HG03342 (cell line): Measurements from ENCODE around the gene FMNL2.
"Not testable (repeated sequence)": the region's sequence is repeated elsewhere in the genome, so short reads cannot be mapped to it uniquely, and the experiment has no call there.

Experiments
- ATAC-seq: cut with Tn5 transposase; IDR thresholded peaks from one replicate; pipeline ENCODE4 v1.9.1; 2021; ENCODE audit warnings: mild to moderate bottlenecking, moderate library complexity; ENCODE audit not compliant: unreplicated experiment

The FMNL2 gene

GRCh38 chr2:152513681-152514080 lies 178.7 kb downstream of the FMNL2 start:
- ATAC-seq: no peak

DNA sequence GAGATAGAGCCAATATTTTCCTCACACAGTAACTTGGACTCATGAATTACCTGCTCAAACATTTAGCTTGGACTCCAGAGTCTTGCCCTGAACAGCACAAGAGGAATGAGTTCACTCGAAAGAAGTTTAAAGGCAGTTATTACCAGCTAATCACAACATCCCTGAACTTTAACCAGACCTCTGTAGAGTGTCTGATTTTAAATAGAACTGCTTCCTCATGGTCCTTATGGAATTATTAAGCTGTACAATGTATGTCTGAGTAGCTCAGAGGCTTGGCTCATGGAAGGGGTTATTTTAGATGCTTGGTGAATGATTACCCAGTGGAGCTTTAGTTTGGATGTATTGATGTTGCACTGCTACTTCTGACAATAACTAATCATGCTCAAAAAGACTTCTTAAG lies 183.1 kb downstream of the FMNL2 start:
- no peak for ATAC-seq

DNA sequence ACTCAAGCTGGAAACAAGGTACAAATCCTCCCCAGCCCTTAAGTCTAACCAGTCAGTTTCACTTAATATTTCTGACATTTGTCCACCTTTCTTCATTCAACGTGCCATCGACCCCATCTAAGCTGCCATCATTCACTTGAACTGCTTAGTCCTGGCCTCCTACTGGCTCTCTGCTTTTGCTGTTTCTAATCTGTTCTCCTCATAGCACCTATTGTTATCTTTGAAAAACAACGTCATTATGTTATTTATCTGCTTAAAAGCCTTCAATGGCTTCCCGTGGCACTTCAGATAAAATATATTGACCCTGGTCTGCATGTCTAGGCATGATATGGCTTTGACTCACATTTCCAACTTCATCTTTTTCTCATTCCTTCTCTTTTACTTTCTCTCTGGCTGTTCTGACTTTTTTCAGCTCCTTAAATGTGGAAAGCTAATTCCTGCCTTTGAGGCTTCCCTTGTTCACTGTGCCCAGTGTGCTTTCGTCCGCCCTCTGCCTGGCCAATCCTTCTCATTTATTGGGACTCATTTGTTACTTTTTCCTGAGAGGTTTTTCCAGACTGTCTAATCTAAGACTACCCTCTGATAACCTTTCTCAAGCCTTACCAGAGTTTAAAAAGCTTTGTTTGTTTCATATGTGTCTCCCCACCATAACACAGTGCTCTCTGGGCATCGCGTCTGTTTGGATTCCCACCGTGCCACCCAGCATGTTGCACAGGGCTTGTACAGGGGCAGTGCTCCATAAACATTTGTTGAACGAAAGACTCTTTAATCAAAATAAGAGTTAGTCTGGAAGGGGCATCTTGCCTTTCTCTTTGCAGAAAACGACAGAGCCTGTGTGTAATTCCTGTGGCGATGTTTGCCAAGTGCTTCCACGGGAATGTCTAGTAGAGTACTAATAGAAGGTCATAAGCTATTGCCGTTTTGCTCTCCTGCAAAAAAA lies 183.9 kb downstream of the FMNL2 start:
- no peak for ATAC-seq

DNA sequence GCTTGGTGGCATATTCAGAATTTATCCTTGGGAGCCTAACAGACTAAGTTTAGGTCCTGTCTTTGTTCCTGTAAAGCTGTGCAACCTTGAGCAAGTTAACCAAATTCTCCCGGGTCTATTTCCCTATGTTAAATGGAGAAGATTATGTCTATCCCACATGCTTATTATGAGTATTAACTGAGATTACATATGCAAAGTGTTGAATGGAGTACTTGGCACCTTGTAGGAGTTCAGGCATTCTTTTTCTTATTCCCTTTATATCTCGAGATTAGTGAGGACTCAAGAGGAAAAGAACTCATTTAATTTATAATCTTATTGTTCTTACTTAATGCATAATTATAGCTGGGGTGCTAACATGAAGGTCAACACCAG lies 184.6 kb downstream of the FMNL2 start:
- no peak for ATAC-seq

- no peak for ATAC-seq
Measured at GRCh38 chr2:152520759-152521158, 185.8 kb downstream of the FMNL2 start.

GRCh38 chr2:152522446-152522845 lies 187.5 kb downstream of the FMNL2 start:
- not testable (repeated sequence) for ATAC-seq

- no peak for ATAC-seq
Measured at GRCh38 chr2:152523091-152523490, 188.1 kb downstream of the FMNL2 start.

GRCh38 chr2:152525277-152525838 lies 190.4 kb downstream of the FMNL2 start:
- ATAC-seq: no peak

DNA sequence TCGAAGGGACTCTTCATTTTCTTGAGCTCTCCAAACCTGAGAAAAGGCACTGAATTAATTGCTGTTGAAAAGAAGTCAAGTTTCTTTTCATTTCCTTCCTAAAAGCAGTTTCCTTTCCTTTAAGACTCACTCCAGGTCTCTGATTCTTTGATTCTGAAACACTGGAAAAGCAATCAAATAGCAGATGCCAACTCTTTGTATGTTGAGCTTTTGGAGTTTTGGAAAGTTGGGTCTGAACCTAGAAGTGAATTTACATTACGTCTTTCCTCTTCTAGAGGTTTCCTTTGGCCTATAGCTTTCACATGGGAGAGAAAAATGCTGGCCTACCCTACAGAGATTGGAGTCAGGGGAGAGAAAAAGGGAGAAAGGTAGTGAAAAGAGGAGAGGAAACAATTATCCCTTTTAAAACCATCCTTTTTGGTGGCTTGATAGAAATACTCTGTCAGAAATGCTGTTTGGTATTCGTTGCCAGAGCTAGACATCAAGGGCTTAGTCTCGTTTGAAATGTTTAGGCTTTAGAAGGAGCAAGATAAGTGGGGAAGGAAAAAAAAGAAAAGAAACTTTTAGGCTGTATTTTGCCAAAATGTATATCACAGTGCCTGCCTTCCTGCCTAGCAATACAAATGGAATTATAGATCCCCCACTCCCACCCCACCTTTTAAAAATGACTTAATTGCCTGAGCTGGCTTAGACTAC lies 194.6 kb downstream of the FMNL2 start:
- ATAC-seq: no peak

DNA sequence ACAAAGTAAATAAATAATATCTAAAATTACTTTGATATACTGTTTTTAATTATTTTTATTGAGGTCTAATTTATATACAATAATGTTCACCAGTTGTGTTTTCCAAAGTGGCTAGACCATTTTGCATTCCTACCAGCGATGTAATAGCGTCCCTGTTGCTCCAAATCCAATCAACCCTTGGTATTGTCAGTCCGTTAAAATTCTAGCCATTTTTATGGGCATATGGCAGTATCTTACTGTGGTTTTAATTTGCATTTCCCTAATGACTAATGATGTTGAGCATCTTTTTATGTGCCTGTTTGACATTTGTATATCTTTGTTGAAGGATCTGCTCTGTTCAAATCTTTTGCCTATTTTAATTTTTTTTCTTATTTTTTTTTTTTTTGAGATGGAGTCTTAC lies 197.3 kb downstream of the FMNL2 start:
- ATAC-seq: no peak

DNA sequence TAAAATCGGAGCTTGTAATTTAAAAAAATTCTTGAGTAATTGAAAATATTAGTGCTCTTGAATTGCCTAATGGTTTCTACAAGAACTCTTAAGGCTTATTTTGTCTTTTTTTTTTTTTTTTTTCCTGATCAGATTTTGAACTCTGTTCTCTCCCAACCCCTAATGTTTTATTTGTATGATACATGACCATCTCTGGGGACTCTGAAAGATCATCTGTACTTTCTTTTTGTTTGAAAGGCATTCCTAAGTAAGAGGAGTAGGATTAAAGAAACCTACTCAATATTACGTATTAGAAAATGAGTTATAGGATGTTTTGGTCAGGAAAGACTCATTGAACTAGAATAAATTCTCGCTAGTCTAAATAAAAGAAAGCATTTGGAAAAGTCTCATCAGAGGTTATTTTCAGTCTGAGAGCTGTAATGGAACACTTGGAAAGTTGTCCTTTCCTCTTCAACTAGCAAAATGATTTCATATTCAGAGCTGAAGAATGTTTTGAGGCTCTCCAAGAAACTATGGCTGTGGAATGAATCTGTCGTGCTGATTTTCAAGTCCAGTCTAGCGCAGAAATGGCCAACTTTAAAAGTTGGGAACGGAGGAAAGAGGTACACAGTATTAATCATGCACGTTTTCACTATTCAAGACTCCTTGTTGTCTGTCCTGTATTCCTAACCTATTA lies 199.6 kb downstream of the FMNL2 start:
- ATAC-seq: no peak

DNA sequence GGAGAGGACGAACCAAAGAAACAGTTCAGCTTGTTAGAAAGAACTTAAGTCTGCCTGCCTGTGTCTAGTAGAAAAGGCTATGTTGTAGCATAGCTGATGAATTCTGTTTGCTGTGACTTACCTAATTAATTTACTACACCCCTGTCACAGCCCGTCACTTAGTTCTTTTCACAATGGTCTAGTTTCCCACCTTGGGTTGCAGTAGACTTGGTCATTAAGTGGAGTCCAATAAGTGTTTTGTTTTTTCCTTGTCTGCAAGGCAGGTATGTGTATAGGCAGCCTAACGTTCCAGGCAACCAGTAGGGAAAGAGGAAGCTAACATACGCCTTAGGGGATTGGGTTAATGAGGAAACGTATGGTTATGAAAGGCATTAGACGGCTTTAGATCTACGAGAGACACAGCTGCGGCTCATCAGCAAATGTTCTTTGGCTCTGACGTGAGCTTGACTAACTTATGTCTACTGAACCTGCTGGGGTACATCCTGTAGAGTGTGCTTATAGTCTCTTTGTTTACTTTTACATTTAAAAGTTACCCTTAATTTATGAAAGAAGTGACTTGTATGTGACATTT lies 202.2 kb downstream of the FMNL2 start:
- ATAC-seq: no peak

GRCh38 chr2:152539424-152539823 lies 204.4 kb downstream of the FMNL2 start:
- no peak for ATAC-seq

- ATAC-seq: no peak
Measured at GRCh38 chr2:152541712-152542111, 206.7 kb downstream of the FMNL2 start.

GRCh38 chr2:152542337-152542994 lies 207.5 kb downstream of the FMNL2 start:
- no peak for ATAC-seq

DNA sequence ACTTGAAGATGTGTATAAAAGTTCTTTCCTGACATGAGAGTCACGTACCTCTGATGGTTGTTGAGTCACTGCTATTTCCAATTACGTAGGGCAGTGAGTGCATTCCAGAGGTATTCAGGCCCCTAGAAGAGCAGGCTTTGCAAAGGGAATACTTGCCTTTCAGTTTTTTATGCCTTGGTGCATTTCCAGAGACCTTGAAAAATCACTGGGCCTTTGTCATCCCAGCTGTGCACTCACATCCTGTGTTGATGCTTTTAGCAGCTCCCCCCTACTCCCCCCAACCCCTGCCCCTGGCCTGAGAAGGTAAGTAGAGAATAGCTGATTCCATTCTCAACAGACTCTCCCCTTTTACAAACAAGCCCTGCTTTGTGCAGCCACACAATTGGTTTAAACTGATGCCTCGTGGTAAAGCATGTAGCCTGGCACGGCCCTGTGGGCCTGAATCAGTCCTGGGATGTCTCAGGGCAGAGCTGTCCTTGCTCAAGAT lies 208.1 kb downstream of the FMNL2 start:
- ATAC-seq: no peak

DNA sequence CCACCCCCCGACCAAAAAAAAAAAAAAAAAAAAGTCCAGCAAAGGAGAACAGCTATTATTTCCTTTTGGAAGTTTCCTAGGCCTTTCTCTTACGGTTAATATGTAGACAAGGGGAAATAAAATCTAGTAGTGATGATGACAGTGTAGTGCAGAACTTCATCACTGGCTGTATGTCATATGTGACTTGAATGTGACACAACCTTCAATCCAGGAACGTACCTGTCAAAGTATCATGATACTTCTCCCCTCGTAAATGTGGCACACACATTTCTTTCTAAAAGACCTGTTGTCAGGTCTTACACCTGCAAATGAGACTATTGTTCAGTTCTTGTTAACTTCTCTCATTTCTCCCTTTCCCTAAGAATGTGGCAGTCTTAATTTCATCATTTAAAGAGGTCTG lies 208.7 kb downstream of the FMNL2 start:
- ATAC-seq: no peak

DNA sequence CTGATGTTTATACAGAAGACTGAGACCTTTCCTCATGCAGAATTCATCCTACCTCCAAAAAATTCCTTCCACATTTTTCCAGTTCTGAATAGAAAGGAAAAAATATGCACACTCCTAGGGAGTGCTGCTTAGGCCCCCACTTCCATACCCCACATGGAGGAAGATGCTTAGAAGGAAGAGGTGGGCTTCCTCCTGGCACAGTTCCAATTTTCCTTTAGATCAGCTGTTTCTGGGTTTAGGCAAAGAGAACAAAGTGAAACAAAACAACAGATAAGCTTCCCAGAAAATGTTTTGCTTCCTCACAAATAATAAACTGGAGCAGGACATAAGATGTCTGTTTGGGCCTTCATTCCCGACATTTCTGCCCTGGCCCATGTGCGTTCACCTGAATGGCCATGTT lies 209.7 kb downstream of the FMNL2 start:
- no peak for ATAC-seq

DNA sequence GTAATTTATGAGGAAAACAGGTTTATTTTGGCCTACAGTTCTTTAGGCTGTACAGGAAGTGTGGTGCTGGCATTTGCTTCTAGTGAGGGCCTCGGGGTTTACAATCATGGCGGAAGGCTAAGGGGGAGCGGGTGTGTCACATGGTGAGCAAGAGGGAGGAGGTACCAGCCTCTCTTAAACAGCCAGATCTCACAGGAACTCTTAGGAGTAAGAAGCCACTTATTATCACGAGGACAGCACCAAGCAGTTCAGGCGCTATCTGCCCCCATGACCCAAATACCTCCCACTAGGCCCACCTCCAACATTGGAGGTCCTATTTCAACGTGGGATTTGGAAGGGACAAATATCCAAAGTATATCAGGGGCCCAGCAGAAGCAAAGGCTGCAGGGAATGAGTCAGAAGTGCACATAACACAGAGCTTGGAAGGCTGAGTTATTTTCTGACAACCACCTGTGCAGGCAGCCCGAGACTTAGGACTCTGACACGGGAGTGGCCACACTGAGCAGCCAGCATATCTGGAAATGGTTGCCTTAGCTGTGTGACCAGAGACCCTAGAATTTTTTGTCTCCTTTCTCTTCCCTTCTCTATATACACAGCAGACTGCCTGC lies 211.4 kb downstream of the FMNL2 start:
- no peak for ATAC-seq
